ENCODE data around the gene SMIM14. TPM values are rescaled to one million over a fixed set of nuclear protein-coding genes. Genes with fewer than 3 reads are reported as not detected.

SMIM14 gene
- total RNA-seq, 1 donor from 2014 or later: 32.1 TPM

DNA sequence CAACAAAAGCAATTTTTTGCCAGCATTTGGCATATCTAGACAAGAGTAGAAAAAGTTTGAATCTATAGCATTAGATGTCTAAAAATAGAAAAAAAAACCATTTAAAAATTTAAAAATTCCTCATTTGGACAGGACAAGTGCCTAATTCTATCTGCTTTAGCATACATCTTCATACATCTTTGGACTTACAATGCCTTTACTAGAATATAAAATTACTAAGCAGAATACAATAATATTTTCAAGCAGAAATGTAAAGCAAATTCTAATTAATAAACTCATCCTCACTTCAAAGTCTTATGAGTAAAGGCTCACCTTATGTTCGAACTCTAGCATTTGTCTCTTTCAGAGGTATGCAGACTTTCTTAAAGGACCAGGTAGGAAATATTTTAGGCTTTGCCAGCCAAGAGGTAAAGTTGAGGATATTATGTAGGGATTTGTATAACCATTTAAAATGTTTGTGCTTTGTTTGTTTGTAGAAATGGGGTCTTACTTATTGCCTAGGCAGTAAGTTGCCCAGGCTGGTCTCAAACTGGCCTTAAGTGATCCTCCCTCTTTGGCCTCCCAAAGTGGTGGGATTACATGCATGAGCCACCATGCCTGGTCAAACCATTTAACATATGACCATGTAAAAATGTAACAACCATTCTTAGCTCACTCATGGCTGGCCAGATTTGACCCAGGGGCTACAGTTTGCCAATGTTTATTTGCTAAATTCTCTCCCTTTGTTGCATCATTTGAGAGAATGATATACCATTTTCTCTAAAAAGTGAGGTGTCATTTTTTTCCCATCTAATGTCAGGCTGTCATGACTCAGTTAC is 140.5 kb downstream of the SMIM14 start:
- H3K27ac Mint-ChIP-seq: no peak overlapping the region
- H3K27me3 Mint-ChIP-seq: no peaks in the 10 kb centered on the region
- TF ChIP-seq CTCF (conservative IDR thresholded peaks at IDR 0.05): no peak
- H3K4me1 Mint-ChIP-seq (ENCODE audit: unreplicated experiment): no peaks in the 10 kb centered on the region
- no peaks in the 10 kb centered on the region for H3K9me3 Mint-ChIP-seq
- H3K4me3 Mint-ChIP-seq: no peak overlapping the region
- peaks cover 19% of the 10 kb centered on the region for H3K36me3 Mint-ChIP-seq
- DNase-seq (ENCODE audit: extremely low spot score, unreplicated experiment): no peak

Other genes starting within 250 kb of the SMIM14 start
- 0.43 and 0.62 TPM in 2 replicates for gene KLB, start 231.9 kb downstream of the SMIM14 start, total RNA-seq (ENCODE audit: low replicate concordance)
- gene RPL9, start 179.9 kb downstream of the SMIM14 start, total RNA-seq (ENCODE audit: low replicate concordance): 1,623 and 1,887 TPM in 2 replicates
- gene LIAS, start 179.8 kb downstream of the SMIM14 start, total RNA-seq (ENCODE audit: low replicate concordance): 21.0 and 22.0 TPM in 2 replicates
- gene UGDH, start 111.4 kb downstream of the SMIM14 start, total RNA-seq (ENCODE audit: low replicate concordance): 124 and 128 TPM in 2 replicates
- 87.7 and 88.6 TPM in 2 replicates for gene UBE2K, start 59.3 kb upstream of the SMIM14 start, total RNA-seq (ENCODE audit: low replicate concordance)